CD4-positive, alpha-beta T cell treated with Interleukin-10 for 1 hour (primary cell): Measurements from ENCODE around the gene NCMAP.
A peak's percentile ranks its signal among the peaks of the same experiment; 100 is the strongest.

Source experiments
- DNase-seq: peaks from one replicate; pipeline ENCODE4 v3.0.0-alpha.2; 2020

NCMAP gene

GRCh38 chr1:24575905-24576587 is 20.2 kb downstream of the NCMAP start:
- no peak for DNase-seq

GRCh38 chr1:24578846-24579245 is 23.0 kb downstream of the NCMAP start:
- DNase-seq, result no peak

GRCh38 chr1:24580756-24581155 is 24.9 kb downstream of the NCMAP start:
- no peak for DNase-seq

- no peak for DNase-seq
These were observed 28.3 kb downstream of the NCMAP start for GRCh38 chr1:24584171-24584647.

GRCh38 chr1:24586119-24586518 is 30.2 kb downstream of the NCMAP start:
- no peak for DNase-seq

GRCh38 chr1:24586970-24587820 is 31.3 kb downstream of the NCMAP start:
- DNase-seq, result peak; percentile 80

- DNase-seq, result no peak
These were observed 32.7 kb downstream of the NCMAP start for GRCh38 chr1:24588573-24588972.

- DNase-seq, result no peak
These were observed 33.3 kb downstream of the NCMAP start for GRCh38 chr1:24589200-24589599.

- no peak for DNase-seq
These were observed 35.9 kb downstream of the NCMAP start for GRCh38 chr1:24591781-24592180.

GRCh38 chr1:24594328-24594598 is 38.4 kb downstream of the NCMAP start:
- DNase-seq, result no peak

GRCh38 chr1:24596401-24596880 is 40.6 kb downstream of the NCMAP start:
- no peak for DNase-seq

GRCh38 chr1:24599265-24599664 is 43.4 kb downstream of the NCMAP start:
- no peak for DNase-seq

- no peak for DNase-seq
These were observed 44.7 kb downstream of the NCMAP start for GRCh38 chr1:24600551-24600950.

GRCh38 chr1:24605534-24606295 is 49.8 kb downstream of the NCMAP start:
- no peak for DNase-seq

GRCh38 chr1:24606296-24606605 is 50.4 kb downstream of the NCMAP start:
- no peak for DNase-seq

GRCh38 chr1:24606621-24607020 is 50.7 kb downstream of the NCMAP start:
- no peak for DNase-seq

GRCh38 chr1:24609949-24610517 is 54.1 kb downstream of the NCMAP start:
- DNase-seq, result no peak

GRCh38 chr1:24619376-24619775 is 63.5 kb downstream of the NCMAP start:
- DNase-seq, result no peak

- no peak for DNase-seq
These were observed 64.8 kb downstream of the NCMAP start for GRCh38 chr1:24620678-24621077.

- DNase-seq, result no peak
These were observed 65.2 kb downstream of the NCMAP start for GRCh38 chr1:24621121-24621520.

- no peak for DNase-seq
These were observed 66.3 kb downstream of the NCMAP start for GRCh38 chr1:24622218-24622617.

- no peak for DNase-seq
These were observed 76.9 kb downstream of the NCMAP start for GRCh38 chr1:24632832-24633175.

GRCh38 chr1:24635195-24635843 is 79.4 kb downstream of the NCMAP start:
- DNase-seq, result peak; percentile 68
